ENCODE data around the gene HMGN3. TPM values are rescaled to one million over a fixed set of nuclear protein-coding genes. Genes with fewer than 3 reads are reported as not detected.

The HMGN3 gene
- total RNA-seq, 2 donors from 2014 or later = 40.0 to 46.3 TPM

DNA sequence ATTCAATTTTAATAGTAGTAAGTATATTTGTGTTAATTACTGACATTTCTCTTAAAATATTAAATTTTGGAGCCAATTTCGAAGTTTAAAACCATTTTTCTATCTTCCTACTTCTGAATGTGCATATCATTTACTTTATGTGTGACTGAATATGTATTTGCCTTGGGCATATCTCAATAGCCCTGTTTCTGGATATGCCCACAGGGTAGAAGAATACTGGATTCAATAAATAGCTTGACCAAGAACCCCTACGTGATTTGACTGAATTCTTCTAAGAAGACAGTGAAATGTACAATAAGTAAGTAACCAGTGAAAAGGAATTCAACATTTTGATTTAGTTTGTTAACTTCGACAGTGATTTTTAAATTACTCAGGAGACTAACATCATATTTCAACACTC is 7.8 kb downstream of the HMGN3 start:
- DNase-seq (ENCODE audit: low spot score) = no peak
- Histone ChIP-seq H3K27me3 (replicated peaks; ENCODE audit: insufficient read depth) (no peaks in the 10 kb centered on the region), H3K9me3 (no peaks in the 10 kb centered on the region), H3K27ac (no peak overlapping the region), H3K4me3 (no peak overlapping the region), H3K36me3 (no peaks in the 10 kb centered on the region), H3K4me1 (ENCODE audit: control insufficient read depth in 1 of 2, low read depth in 2 of 2) (peaks cover 0 to 12% of the 10 kb centered on the region in 2 donors)
- ATAC-seq (ENCODE audit: insufficient number of reproducible peaks, low FRiP score, low read depth) = no peak
- TF ChIP-seq, protein P1, sequence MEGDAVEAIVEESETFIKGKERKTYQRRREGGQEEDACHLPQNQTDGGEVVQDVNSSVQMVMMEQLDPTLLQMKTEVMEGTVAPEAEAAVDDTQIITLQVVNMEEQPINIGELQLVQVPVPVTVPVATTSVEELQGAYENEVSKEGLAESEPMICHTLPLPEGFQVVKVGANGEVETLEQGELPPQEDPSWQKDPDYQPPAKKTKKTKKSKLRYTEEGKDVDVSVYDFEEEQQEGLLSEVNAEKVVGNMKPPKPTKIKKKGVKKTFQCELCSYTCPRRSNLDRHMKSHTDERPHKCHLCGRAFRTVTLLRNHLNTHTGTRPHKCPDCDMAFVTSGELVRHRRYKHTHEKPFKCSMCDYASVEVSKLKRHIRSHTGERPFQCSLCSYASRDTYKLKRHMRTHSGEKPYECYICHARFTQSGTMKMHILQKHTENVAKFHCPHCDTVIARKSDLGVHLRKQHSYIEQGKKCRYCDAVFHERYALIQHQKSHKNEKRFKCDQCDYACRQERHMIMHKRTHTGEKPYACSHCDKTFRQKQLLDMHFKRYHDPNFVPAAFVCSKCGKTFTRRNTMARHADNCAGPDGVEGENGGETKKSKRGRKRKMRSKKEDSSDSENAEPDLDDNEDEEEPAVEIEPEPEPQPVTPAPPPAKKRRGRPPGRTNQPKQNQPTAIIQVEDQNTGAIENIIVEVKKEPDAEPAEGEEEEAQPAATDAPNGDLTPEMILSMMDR (IDR thresholded peaks at IDR 0.05) = no peak

DNA sequence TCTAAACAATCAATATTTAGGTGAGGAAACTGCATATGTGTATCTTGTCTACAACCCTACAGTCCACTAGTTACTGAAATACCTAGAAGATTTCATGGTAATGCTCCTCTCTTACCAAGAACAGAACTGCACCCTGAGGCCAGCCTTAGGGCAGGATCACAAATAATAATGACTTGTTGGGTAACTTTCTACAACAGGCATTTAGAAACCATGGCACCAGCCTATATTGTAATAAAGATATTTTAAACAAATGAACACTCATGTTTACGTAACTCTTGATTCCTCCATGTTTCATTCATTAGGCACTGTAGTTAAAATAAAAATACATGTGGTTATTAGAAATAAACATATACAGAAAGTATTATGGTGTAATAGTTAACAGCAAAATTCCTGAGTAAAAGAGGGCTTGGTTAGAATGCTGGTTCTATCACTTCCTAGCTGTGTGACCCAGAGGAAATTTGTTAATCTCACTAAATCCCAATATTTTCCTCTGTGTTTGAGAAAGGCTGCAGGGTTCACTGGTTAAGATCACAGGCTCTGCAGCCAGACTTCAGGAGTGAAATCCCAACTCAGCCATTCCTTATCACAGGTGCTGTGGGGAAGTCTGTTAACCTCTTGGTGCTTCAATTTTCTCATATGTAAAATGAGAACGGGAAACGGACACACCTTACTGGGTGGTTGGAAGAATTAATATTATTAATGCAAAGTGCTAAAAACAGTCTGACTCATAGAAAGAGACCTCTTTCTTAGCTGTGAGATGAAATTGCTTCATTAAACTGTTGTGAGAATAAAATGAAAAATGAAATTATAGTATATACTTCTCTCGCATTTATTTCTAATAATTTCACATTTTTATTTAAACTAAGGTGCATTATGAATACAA is 8.5 kb downstream of the HMGN3 start:
- Histone ChIP-seq H3K27me3 (replicated peaks; ENCODE audit: insufficient read depth) (no peaks in the 10 kb centered on the region), H3K4me3 (no peak overlapping the region), H3K4me1 (ENCODE audit: control insufficient read depth in 1 of 2, low read depth in 2 of 2) (peaks cover 0 to 5% of the 10 kb centered on the region in 2 donors), H3K27ac (no peak overlapping the region), H3K9me3 (no peaks in the 10 kb centered on the region), H3K36me3 (no peaks in the 10 kb centered on the region)
- ATAC-seq (ENCODE audit: insufficient number of reproducible peaks, low FRiP score, low read depth) (no peak), DNase-seq (ENCODE audit: low spot score) (no peak)
- TF ChIP-seq, protein P1 (IDR thresholded peaks at IDR 0.05) = no peak

DNA sequence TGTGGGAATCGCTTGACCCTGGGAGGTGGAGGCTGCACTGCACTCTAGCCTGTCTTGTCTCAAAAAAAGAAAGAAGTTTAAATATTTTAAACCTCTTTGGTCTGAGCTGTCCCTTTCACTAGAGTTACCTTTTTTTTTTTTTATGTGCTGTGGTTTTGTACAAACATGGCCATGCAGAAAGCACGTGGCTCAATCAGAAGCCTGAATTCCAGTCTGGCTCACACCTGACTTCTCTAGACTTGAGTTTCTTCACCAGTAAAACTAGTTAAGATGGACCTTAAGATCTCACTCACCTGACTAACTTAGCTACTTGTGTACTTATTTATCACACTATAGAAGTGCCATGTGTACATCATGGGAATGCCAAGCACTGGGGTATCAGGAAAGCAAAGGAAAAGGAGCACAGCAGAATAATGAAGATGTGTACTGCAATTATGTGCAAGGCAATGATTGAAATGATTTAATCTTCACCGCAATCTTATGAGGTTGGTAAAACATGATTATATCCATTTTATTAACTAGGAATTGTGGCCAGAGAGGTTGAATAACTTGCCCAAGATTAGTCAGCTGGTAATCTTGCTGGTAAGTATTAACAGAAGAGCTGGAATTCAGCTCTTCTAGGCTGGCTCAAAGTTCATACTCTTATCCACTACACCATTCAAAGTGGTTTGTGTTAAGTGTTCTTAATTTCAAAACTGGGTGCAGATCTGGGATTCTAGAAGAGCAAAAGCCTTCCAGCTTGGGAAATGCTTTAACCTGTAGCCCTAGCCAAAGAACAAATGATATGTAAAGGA is 10.7 kb downstream of the HMGN3 start:
- Histone ChIP-seq H3K27ac (no peak overlapping the region), H3K36me3 (no peaks in the 10 kb centered on the region), H3K27me3 (replicated peaks; ENCODE audit: insufficient read depth) (no peaks in the 10 kb centered on the region), H3K9me3 (peaks cover 3% of the 10 kb centered on the region), H3K4me3 (no peak overlapping the region), H3K4me1 (ENCODE audit: control insufficient read depth in 1 of 2, low read depth in 2 of 2) (no peaks in the 10 kb centered on the region)
- ATAC-seq (ENCODE audit: insufficient number of reproducible peaks, low FRiP score, low read depth) (no peak), DNase-seq (ENCODE audit: low spot score) (no peak)
- TF ChIP-seq, protein P1 (IDR thresholded peaks at IDR 0.05) = no peak

DNA sequence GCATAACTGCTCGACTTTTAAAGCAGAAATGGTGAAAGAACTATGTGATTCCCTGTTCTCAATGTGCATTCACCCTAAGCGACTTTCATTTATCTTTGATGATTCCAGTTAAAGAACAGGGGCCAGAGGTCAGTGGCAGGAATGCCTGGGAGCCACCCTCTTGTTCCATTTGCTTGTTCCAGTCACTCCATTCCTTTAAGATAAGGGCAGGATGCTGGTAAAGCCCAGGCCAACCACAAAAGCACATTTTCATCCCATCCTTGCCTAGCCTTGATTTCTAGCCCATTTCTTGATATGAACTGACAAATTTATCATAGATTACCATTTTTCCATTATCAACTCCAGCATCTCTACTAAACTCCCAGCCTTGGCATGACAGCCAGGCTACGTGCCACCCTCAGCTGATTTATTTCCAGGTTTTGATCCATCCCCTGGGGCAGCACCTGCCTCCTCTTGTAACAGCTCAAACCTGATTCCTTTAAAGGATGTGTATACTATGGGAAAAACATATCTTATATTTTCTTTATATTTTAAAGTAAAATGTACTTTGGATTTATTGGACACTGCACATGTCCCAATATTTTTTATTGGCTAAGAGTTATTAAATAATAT is 19.2 kb downstream of the HMGN3 start:
- H3K9me3 ChIP-seq = peaks cover 3% of the 10 kb centered on the region
- ATAC-seq (ENCODE audit: insufficient number of reproducible peaks, low FRiP score, low read depth) (no peak), DNase-seq (ENCODE audit: low spot score) (no peak)

More for the DNA sequence above, 19.2 kb downstream of the HMGN3 start:
- H3K27me3 ChIP-seq (replicated peaks; ENCODE audit: insufficient read depth) = no peaks in the 10 kb centered on the region
- H3K4me1 ChIP-seq (ENCODE audit: control insufficient read depth in 1 of 2, low read depth in 2 of 2) = peaks cover 7 to 10% of the 10 kb centered on the region in 2 donors
- H3K27ac ChIP-seq = no peak overlapping the region
- TF ChIP-seq, protein P1 (IDR thresholded peaks at IDR 0.05) = no peak
- no peak overlapping the region for H3K4me3 ChIP-seq
- H3K36me3 ChIP-seq = no peaks in the 10 kb centered on the region
